GM12878 (cell line): ENCODE results near the gene PAK6. TPM values are rescaled to one million over a fixed set of nuclear protein-coding genes. Genes with fewer than 3 reads are reported as not detected.

Experiments
- ATAC-seq: fragments of 200-7000 bp; cut with Tn5 transposase; 3 replicates; pipeline ENCODE4 v1.9.1; 2020; ENCODE audit warnings: mild to moderate bottlenecking, moderate library complexity
- BruUV-seq: library from RNA; stranded (reverse); fragments of 400-500 nt; replicated peaks from 2 replicates; lab custom pipeline; 2021; lab: Mats Ljungman, UMichigan
- CTCF ChIA-PET: fragments of 300-600 bp; sonication (Branson Sonifier 250); formaldehyde crosslinking; extraction: SDS; loops from one replicate; lab custom pipeline; 2021; ENCODE audit warnings: inconsistent platforms; lab: Yijun Ruan, JAX
- POLR2A ChIA-PET: fragments of 350-600 bp; formaldehyde crosslinking; extraction: SDS; loops from one replicate; lab custom pipeline; 2021; ENCODE audit warnings: inconsistent platforms; lab: Charles Lee
- RAD21 ChIA-PET: fragments of 300-600 bp; sonication (Branson Sonifier 250); formaldehyde crosslinking; loops from one replicate; lab custom pipeline; 2023; ENCODE audit warnings: antibody characterized with exemption; ENCODE audit not compliant: unreplicated experiment; lab: Charles Lee
- SMC1A ChIA-PET: fragments of 300-600 bp; sonication (Branson Sonifier 250); formaldehyde crosslinking; loops from one replicate; lab custom pipeline; 2023; ENCODE audit not compliant: unreplicated experiment, uncharacterized antibody; lab: Charles Lee
- DNase-seq: peaks from one replicate; pipeline ENCODE4 v3.0.0-alpha.2; 2011; ENCODE audit warnings: low read depth, low spot score
- FAIRE-seq: peaks from 3 replicates; lab custom pipeline; 2011; peaks lifted over from hg19 to GRCh38; lab: Jason Lieb, UNC
- H2AFZ ChIP-seq: 2 replicates; pipeline ENCODE4 v1.6.0; 2011; ENCODE audit warnings: low read depth, low read length, control low read depth; ENCODE audit not compliant: control insufficient read depth
- H3K27ac ChIP-seq: 2 replicates; pipeline ENCODE4 v1.5.1; 2011; ENCODE audit warnings: control low read depth; ENCODE audit not compliant: control insufficient read depth, insufficient read depth
- H3K27me3 ChIP-seq, 2 experiments: replicated peaks in 1 of 2; 2 replicates each; pipeline versions ENCODE4 v1.6.0 to v1.6.1; 2011; ENCODE audit warnings: low read length in 1 of 2; ENCODE audit not compliant: control insufficient read depth in 2 of 2, insufficient read depth in 2 of 2
- H3K36me3 ChIP-seq, 2 experiments: 2 replicates each; pipeline ENCODE4 v1.5.1; 2011; ENCODE audit warnings: low read length in 1 of 2; ENCODE audit not compliant: control insufficient read depth in 2 of 2, insufficient read depth in 2 of 2
- H3K4me1 ChIP-seq: 2 replicates; pipeline ENCODE4 v1.6.1; 2011; ENCODE audit warnings: mild to moderate bottlenecking, low read length, moderate library complexity, mixed read lengths; ENCODE audit not compliant: control insufficient read depth, insufficient read depth
- H3K4me2 ChIP-seq: 2 replicates; pipeline ENCODE4 v1.6.0; 2011; ENCODE audit warnings: control low read depth; ENCODE audit not compliant: control insufficient read depth, insufficient read depth
- H3K4me3 ChIP-seq: fragments of 200-600 bp; sonication (generic); 2 replicates; pipeline ENCODE4 v1.5.1; 2016
- H3K79me2 ChIP-seq: 2 replicates; pipeline ENCODE4 v1.6.0; 2011; ENCODE audit warnings: low read length; ENCODE audit not compliant: control insufficient read depth, insufficient read depth
- H3K9ac ChIP-seq: 2 replicates; pipeline ENCODE4 v1.8.0; 2011; ENCODE audit warnings: low read length, control low read depth, mixed read lengths; ENCODE audit not compliant: control insufficient read depth, insufficient read depth
- H3K9me3 ChIP-seq: replicated peaks from 3 replicates; pipeline ENCODE4 v1.5.1; 2011; ENCODE audit warnings: mild to moderate bottlenecking, low read length; ENCODE audit not compliant: control insufficient read depth, insufficient read depth
- H4K20me1 ChIP-seq: 2 replicates; pipeline ENCODE4 v1.6.0; 2011; ENCODE audit not compliant: control insufficient read depth, insufficient read depth
- EGR1 ChIP-seq, 2 experiments: IDR thresholded peaks; 1 replicate in 1 of 2; 2 replicates in 1 of 2; pipeline ENCODE4 v1.6.1; 2011 to 2012; ENCODE audit warnings: low read depth in 2 of 2, low read length in 2 of 2, borderline replicate concordance in 1 of 2, mild to moderate bottlenecking in 1 of 2, moderate library complexity in 1 of 2
- FOXK2 ChIP-seq: fragments of 450-650 bp; IDR thresholded peaks from 2 replicates; pipeline ENCODE4 v1.6.1; 2017; ENCODE audit warnings: mild to moderate bottlenecking, moderate library complexity
- HDGF ChIP-seq: fragments of 450-650 bp; IDR thresholded peaks from 2 replicates; pipeline ENCODE4 v1.6.1; 2016; ENCODE audit warnings: antibody characterized with exemption
- KAT2A ChIP-seq: conservative IDR thresholded peaks from 2 replicates; pipeline ENCODE4 v1.6.1; 2011; ENCODE audit warnings: low read depth, low read length; ENCODE audit not compliant: control insufficient read depth
- MYC ChIP-seq: IDR thresholded peaks from 2 replicates; pipeline ENCODE4 v1.6.1; 2011; ENCODE audit warnings: mild to moderate bottlenecking, low read length, moderate library complexity, inconsistent platforms; ENCODE audit not compliant: insufficient read depth, insufficient replicate concordance, insufficient read length, severe bottlenecking
- NFXL1 ChIP-seq: fragments of 450-650 bp; IDR thresholded peaks from 2 replicates; pipeline ENCODE4 v1.6.1; 2017; ENCODE audit warnings: antibody characterized with exemption, mild to moderate bottlenecking, borderline replicate concordance
- PBX3 ChIP-seq: IDR thresholded peaks from 2 replicates; pipeline ENCODE4 v1.6.1; 2011; ENCODE audit warnings: mild to moderate bottlenecking, low read depth, low read length, moderate library complexity; ENCODE audit not compliant: insufficient replicate concordance
- PML ChIP-seq: IDR thresholded peaks from 2 replicates; pipeline ENCODE4 v1.6.1; 2012; ENCODE audit warnings: low read length, inconsistent platforms
- RUNX3 ChIP-seq: IDR thresholded peaks from 2 replicates; pipeline ENCODE4 v1.6.1; 2012; ENCODE audit warnings: low read length, inconsistent platforms
- SKIL ChIP-seq: fragments of 450-650 bp; IDR thresholded peaks from 2 replicates; pipeline ENCODE4 v1.6.1; 2017; ENCODE audit warnings: mild to moderate bottlenecking, low read depth, inconsistent platforms; ENCODE audit not compliant: poor library complexity, severe bottlenecking
- ZBTB4 ChIP-seq: fragments of 450-650 bp; formaldehyde crosslinking; IDR thresholded peaks from 2 replicates; pipeline ENCODE4 v1.4.0; 2022; ENCODE audit warnings: mild to moderate bottlenecking, moderate library complexity
- ZNF622 ChIP-seq: fragments of 450-650 bp; IDR thresholded peaks from 2 replicates; pipeline ENCODE4 v1.6.1; 2017; ENCODE audit warnings: mild to moderate bottlenecking, inconsistent platforms
- WGBS: methylation state at CpG from one replicate; pipeline ENCODE4 v1.1.6; 2016; ENCODE audit warnings: low lambda C conversion rate; ENCODE audit not compliant: insufficient replicate concordance, insufficient coverage; ENCODE audit errors: missing lambda C conversion rate; 5-methylcytosine and 5-hydroxymethylcytosine counted together
- in situ Hi-C: fragments of 300-500 bp; cut with MboI; formaldehyde crosslinking; loops from 9 replicates; pipeline ENCODE4 v1.14.3; 2018; ENCODE audit warnings: mixed read lengths
- intact Hi-C: fragments of 100-400 bp; cut with micrococcal nuclease; formaldehyde crosslinking; loops from one replicate; pipeline ENCODE4 v1.14.2; 2022; ENCODE audit not compliant: unreplicated experiment
- polyA plus RNA-seq, 11 experiments: library from polyadenylated mRNA; depleted of rRNA in 4 of 11; unstranded in 6 of 11; stranded (reverse) in 5 of 11; fragments of >200 nt; fragmentation: Nextera tagmentation in 4 of 11; fragmentation: Illumina TruSeq in 1 of 11; extraction: Ambion mirVana in 4 of 11; extraction: Trizol in 1 of 11; gene quantifications; 1 replicate in 1 of 11; 2 replicates in 10 of 11; pipeline versions ENCODE4 v1.2.1 to v1.2.3, GENCODE V29; 2011 to 2016; ENCODE audit warnings: inconsistent platforms in 2 of 11, missing spikeins in 2 of 11, low read depth in 1 of 11
- total RNA-seq, 4 experiments: library from RNA; depleted of rRNA in 3 of 4; stranded (reverse); fragments of >200 nt in 3 of 4; fragmentation: Illumina TruSeq in 1 of 4; extraction: Trizol in 1 of 4; gene quantifications; 2 replicates each; pipeline versions ENCODE4 v1.2.1 to v1.2.3, GENCODE V29; 2013 to 2021

The PAK6 gene
- total and polyA plus RNA-seq, 10 of the 15 experiments (the other 5 are each of a cell fraction or from before 2014, with no cell fraction given) = 0.07 to 0.92 (median 0.31) TPM; not detected in 2

GRCh38 chr15:40310993-40311392 lies 72.1 kb downstream of the PAK6 start:
- H3K4me3 ChIP-seq = no peak overlapping the region
- RAD21 ChIA-PET = interaction anchor here (3.3 to 6.8 kb wide), 2 partner anchors 26 to 33 kb away, joined by 17 to 87 read pairs; no protein-coding TSS in a partner anchor
- in situ Hi-C loops (loop anchor here (5.0 kb wide), 1 partner anchor 34 kb away; no protein-coding TSS in a partner anchor), intact Hi-C loops (loop anchor here (1.0 kb wide), 1 partner anchor 32 kb away; no protein-coding TSS in a partner anchor)
- no peaks in the 10 kb centered on the region for H4K20me1 ChIP-seq
- TF ChIP-seq ZNF622 (no peak), SKIL (no peak), NFXL1 (no peak), KAT2A (no peak), PML (no peak), ZBTB4 (no peak), MYC (no peak), HDGF (no peak), RUNX3 (no peak), PBX3 (no peak), EGR1 (IDR thresholded peaks at IDR 0.05; ENCODE audit: borderline replicate concordance in 1 of 2, low read depth in 2 of 2, low read length in 2 of 2) (no peak), FOXK2 (no peak)
- no peak overlapping the region for H3K4me2 ChIP-seq
- 6% methylated on average over 3 of the region's 3 CpGs for WGBS
- H3K27ac ChIP-seq = no peak overlapping the region
- CTCF ChIA-PET = interaction anchor here (1.1 to 17.6 kb wide), 12 partner anchors 10 to 265 kb away, joined by 3 to 336 read pairs (median 7); partner anchors contain the start of genes CCDC9B and INAFM2
- H3K27me3 ChIP-seq = peaks cover 0 to 3% of the 10 kb centered on the region in 2 experiments; a peak in 2 of 4 replicates
- SMC1A ChIA-PET = interaction anchor here (0.7 to 10.0 kb wide), 5 partner anchors 9 to 374 kb away, joined by 3 to 83 read pairs (median 4); no protein-coding TSS in a partner anchor
- H3K79me2 ChIP-seq = no peaks in the 10 kb centered on the region
- no peaks in the 10 kb centered on the region for H3K9me3 ChIP-seq
- H3K36me3 ChIP-seq = no peaks in the 10 kb centered on the region
- FAIRE-seq (no peak), DNase-seq (no peak), ATAC-seq (no peak)
- POLR2A ChIA-PET = no interaction called here
- peaks cover 12% of the 10 kb centered on the region for H3K4me1 ChIP-seq
- H3K9ac ChIP-seq = no peak overlapping the region
- H2AFZ ChIP-seq = no peak overlapping the region
- BruUV-seq = no TSS peak
